ENCODE data around the gene TVP23A. TPM values are rescaled to one million over a fixed set of nuclear protein-coding genes. Genes with fewer than 3 reads are reported as not detected.

Gene TVP23A
- polyA plus RNA-seq, 1 of the 3 experiments (the other 2 are of a cell fraction): 0.35 TPM

DNA sequence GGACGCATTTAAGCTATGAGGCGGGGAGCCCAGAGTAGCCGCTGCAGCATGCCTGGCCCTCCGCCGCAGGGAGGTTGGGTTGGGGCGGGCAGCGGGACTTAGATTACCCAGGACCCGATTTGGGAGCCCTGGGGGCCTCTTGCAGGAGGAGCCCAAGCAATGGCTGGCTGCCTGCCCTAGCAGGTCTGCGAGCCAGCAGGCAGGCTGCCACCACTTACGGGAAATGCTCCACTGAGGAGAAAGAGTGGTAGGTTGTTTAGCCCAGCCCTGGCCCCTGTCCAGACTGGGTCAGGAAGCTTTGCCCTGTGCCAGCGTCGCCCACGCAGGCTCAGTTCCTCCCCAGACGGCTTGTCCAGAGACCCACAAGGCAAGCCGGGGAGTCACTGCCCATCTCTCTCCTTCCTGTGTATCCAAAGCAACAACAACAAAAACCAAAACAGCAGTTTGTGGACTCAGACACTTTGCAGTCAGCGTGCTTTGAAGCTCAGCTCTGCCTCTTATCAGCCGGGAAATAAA is 10.3 kb upstream of the TVP23A start:
- TF ChIP-seq RXRA (IDR thresholded peaks at IDR 0.05; ENCODE audit: borderline replicate concordance, low read depth): peak; percentile 18; the same call in 1 of the 2 replicates
- no peak for TF ChIP-seq ELF1 (IDR thresholded peaks at IDR 0.05)
- TF ChIP-seq RCOR1 (IDR thresholded peaks at IDR 0.05; ENCODE audit: low read length): peak; percentile 64
- TF ChIP-seq CTCF (IDR thresholded peaks at IDR 0.05): no peak
- peak; percentile 41 to 50; a peak in 2 of 4 replicates for TF ChIP-seq EP300 (IDR thresholded peaks at IDR 0.05; ENCODE audit: borderline replicate concordance in 1 of 2, low read depth in 1 of 2, low read length in 1 of 2)
- TF ChIP-seq FOXM1 (IDR thresholded peaks at IDR 0.05; ENCODE audit: low read depth): no peak
- no peak for TF ChIP-seq RFX5 (IDR thresholded peaks at IDR 0.05; ENCODE audit: low read length)
- TF ChIP-seq YY1 (IDR thresholded peaks at IDR 0.05; ENCODE audit: low read depth): no peak
- no peak for TF ChIP-seq JUND (IDR thresholded peaks at IDR 0.05)
- no peak for TF ChIP-seq MXI1 (IDR thresholded peaks at IDR 0.05; ENCODE audit: low read depth, low read length)
- no peak for TF ChIP-seq EZH2phosphoT487 (IDR thresholded peaks at IDR 0.05; ENCODE audit: borderline replicate concordance, low read depth)
- peak; percentile 62 for TF ChIP-seq TCF12 (IDR thresholded peaks at IDR 0.05)
- 0 out of 2 replicates have a peak, but pooled peaks have one; percentile 32 for TF ChIP-seq POLR2AphosphoS5 (IDR thresholded peaks at IDR 0.05; ENCODE audit: low read depth, low read length)
- TF ChIP-seq RAD21 (IDR thresholded peaks at IDR 0.05; ENCODE audit: low read length): no peak
- TF ChIP-seq NRF1 (IDR thresholded peaks at IDR 0.05; ENCODE audit: low read depth, low read length): peak; percentile 58
- TF ChIP-seq NFIC (IDR thresholded peaks at IDR 0.05; ENCODE audit: borderline replicate concordance): peak; percentile 98
- no peak for TF ChIP-seq USF2 (IDR thresholded peaks at IDR 0.05; ENCODE audit: borderline replicate concordance, low read depth, low read length)
- TF ChIP-seq MEF2A (IDR thresholded peaks at IDR 0.05; ENCODE audit: borderline replicate concordance, low read depth): no peak
- TF ChIP-seq CHD2 (IDR thresholded peaks at IDR 0.05; ENCODE audit: low read length, partially characterized antibody): peak; percentile 66
- Histone ChIP-seq H3K27ac (ENCODE audit: low read depth in 2 of 2, low read length in 1 of 2) (peak overlapping the region; percentile 58 to 90; a peak in 3 of 4 replicates), H3K4me3 (ENCODE audit: low read depth in 2 of 2, low read length in 1 of 2) (no peak overlapping the region), H3K79me2 (ENCODE audit: insufficient read depth) (no peaks in the 10 kb centered on the region), H3K9me3 (no peaks in the 10 kb centered on the region), H4K20me1 (ENCODE audit: insufficient read depth) (no peaks in the 10 kb centered on the region), H2AFZ (ENCODE audit: low read depth) (peak overlapping the region; percentile 60), H3K27me3 (ENCODE audit: insufficient read depth) (no peaks in the 10 kb centered on the region), H3K36me3 (replicated peaks in 1 of 2; ENCODE audit: control insufficient read depth in 1 of 2, insufficient read depth in 2 of 2, low read length in 1 of 2) (no peaks in the 10 kb centered on the region), H3K9me2 (no peaks in the 10 kb centered on the region), H3K4me1 (ENCODE audit: control insufficient read depth in 1 of 2, insufficient read depth in 2 of 2, low read depth in 1 of 2, low read length in 1 of 2) (peaks cover 4 to 20% of the 10 kb centered on the region in 2 experiments; a peak in 3 of 4 replicates), H3K9ac (no peak overlapping the region), H3K4me2 (peak overlapping the region; percentile 56), H3F3A (replicated peaks; ENCODE audit: insufficient read depth) (no peaks in the 10 kb centered on the region)
- CTCF ChIA-PET: interaction anchor here (0.9 to 1.1 kb wide), 3 partner anchors 27 to 90 kb away, joined by 3 read pairs; no protein-coding TSS in a partner anchor
- WGBS (ENCODE audit: low lambda C conversion rate): 34% methylated on average over 10 of the region's 17 CpGs
- DNase-seq: peak; percentile 82
- POLR2A ChIA-PET: interaction anchor here (1.2 kb wide), 1 partner anchor 11 kb away, joined by 7 read pairs; the partner anchor contains the start of gene TVP23A
